ENCODE measurements around the gene SWT1.

Gene SWT1

DNA sequence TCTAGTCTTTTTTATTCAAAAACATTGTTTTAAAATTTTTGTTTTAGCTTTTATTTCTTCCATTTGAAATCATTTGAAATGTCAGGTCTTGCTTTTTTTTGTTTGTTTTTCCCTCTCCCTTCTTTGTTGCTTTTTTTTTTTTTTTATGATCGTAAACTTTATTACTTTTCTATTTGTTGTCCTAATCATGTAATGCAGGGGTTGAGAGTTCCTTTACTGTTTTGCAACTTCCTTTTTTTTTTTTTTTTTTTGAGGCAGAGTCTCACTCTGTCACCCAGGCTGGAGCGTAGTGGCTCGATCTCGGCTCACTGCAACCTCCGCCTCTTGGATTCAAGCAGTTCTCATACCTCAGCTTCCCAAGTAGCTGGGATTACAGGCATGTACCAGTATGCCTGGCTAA lies 135.3 kb downstream of the SWT1 start:
- no peak overlapping the region for H3K27ac ChIP-seq (ENCODE audit: low read depth, low read length)
- no peaks in the 10 kb centered on the region for H3K27me3 ChIP-seq (ENCODE audit: control insufficient read depth in 1 of 2, insufficient read depth in 2 of 2, low read length in 2 of 2)
- H3K4me1 ChIP-seq (ENCODE audit: insufficient read depth, low read length) = no peaks in the 10 kb centered on the region
- H3K9ac ChIP-seq (ENCODE audit: low read length) = no peak overlapping the region
- no peak overlapping the region for H3K4me3 ChIP-seq (ENCODE audit: low read depth in 1 of 2, low read length in 2 of 2)
- no peaks in the 10 kb centered on the region for H3K9me3 ChIP-seq (ENCODE audit: low read length)
- peaks cover 20% of the 10 kb centered on the region for H3K36me3 ChIP-seq (ENCODE audit: insufficient read depth, low read length)

DNA sequence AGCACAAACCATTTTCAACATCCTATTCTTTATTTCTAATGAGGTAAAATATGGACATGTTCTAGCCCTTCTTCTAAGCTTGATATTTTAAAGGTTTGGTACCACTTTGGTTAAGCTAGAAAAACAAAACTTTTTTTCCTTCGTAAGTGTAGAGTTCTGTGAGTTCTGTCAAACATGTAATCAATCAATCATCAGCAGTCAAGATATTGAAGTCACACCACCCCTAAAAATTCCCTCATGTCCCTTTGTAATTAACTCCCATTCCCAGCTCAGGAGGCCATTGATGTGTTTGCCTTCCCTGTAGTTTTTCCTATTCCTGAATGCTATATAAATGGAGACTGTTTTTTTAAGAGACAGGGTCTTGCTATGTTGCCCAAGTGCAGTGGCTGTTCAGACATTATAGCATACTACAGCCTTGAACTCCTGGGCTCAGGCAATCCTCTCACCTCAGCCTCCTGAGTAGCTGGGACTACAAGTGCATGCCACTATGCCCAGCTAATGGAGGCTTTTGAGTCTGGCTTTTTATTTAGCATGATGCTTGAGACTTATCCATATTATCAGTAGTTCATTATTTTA lies 137.1 kb downstream of the SWT1 start:
- Histone ChIP-seq H3K9ac (ENCODE audit: low read length) (no peak overlapping the region), H3K4me3 (ENCODE audit: low read depth in 1 of 2, low read length in 2 of 2) (no peak overlapping the region), H3K36me3 (ENCODE audit: insufficient read depth, low read length) (peaks cover 37% of the 10 kb centered on the region), H3K27me3 (ENCODE audit: control insufficient read depth in 1 of 2, insufficient read depth in 2 of 2, low read length in 2 of 2) (no peaks in the 10 kb centered on the region), H3K27ac (ENCODE audit: low read depth, low read length) (no peak overlapping the region), H3K9me3 (ENCODE audit: low read length) (no peaks in the 10 kb centered on the region), H3K4me1 (ENCODE audit: insufficient read depth, low read length) (no peaks in the 10 kb centered on the region)

DNA sequence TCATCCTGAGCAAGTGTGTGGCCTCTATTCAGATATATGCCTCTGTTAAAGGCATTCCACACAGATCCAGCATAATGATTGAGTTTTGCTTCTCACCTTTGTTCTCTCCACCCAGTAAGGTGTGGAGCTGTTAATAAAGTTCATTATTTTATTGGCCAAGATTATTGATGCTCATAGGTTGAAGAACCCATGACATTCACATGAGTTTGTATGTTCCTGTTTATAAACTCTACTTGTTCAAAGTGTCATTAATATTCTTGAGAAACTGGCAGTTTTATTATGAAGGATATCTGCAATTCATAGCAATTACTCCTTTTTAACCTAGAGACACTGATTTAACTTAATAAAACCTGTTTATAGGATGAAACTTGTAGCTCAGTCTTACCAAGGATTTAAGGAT lies 138.1 kb downstream of the SWT1 start:
- H3K36me3 ChIP-seq (ENCODE audit: insufficient read depth, low read length) = peaks cover 46% of the 10 kb centered on the region
- no peaks in the 10 kb centered on the region for H3K9me3 ChIP-seq (ENCODE audit: low read length)

DNA sequence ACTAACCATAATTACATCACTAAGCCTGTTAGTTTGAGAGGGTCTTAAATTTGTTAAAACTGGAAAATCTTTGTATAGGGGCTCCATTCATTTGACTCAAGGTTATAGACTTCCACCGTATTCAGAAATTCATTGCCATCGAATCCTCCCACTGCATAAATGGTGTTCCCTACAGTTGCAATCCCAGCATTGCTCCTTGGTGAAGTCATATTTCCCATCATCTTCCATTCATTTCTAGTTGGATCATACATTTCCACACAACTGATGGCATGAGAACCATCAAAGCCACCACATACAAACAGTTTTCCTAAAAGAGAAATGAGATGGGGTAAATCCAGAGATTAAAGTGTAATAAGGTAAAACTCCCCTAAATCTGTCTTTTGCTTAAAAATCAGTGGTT lies 141.0 kb downstream of the SWT1 start:
- Histone ChIP-seq H3K4me3 (ENCODE audit: low read depth in 1 of 2, low read length in 2 of 2) (no peak overlapping the region), H3K9ac (ENCODE audit: low read length) (no peak overlapping the region), H3K9me3 (ENCODE audit: low read length) (no peaks in the 10 kb centered on the region), H3K27me3 (ENCODE audit: control insufficient read depth in 1 of 2, insufficient read depth in 2 of 2, low read length in 2 of 2) (no peaks in the 10 kb centered on the region), H3K4me1 (ENCODE audit: insufficient read depth, low read length) (no peaks in the 10 kb centered on the region), H3K27ac (ENCODE audit: low read depth, low read length) (no peak overlapping the region), H3K36me3 (ENCODE audit: insufficient read depth, low read length) (peaks cover 65% of the 10 kb centered on the region)

More for the DNA sequence above, 138.1 kb downstream of the SWT1 start:
- no peak overlapping the region for H3K4me3 ChIP-seq (ENCODE audit: low read depth in 1 of 2, low read length in 2 of 2)
- H3K9ac ChIP-seq (ENCODE audit: low read length) = no peak overlapping the region
- H3K4me1 ChIP-seq (ENCODE audit: insufficient read depth, low read length) = no peaks in the 10 kb centered on the region
- no peak overlapping the region for H3K27ac ChIP-seq (ENCODE audit: low read depth, low read length)
- no peaks in the 10 kb centered on the region for H3K27me3 ChIP-seq (ENCODE audit: control insufficient read depth in 1 of 2, insufficient read depth in 2 of 2, low read length in 2 of 2)

DNA sequence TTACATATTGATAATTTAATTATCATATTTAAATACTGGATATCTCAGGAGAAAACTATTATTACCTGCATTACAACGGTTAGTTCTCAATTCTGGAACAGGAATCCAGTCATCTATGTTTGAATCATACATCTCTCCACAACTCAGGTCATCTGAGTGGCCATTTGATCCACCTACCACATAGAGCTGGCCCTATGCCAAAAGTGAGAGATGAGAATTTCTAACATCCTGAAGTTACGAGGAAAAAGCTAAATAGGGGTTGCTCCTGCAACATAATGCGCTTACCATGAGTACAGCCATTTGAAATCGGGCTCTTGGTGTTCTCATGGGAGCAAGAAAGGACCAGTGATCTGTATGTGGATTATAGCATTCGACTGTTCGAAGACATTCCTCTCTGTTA lies 143.2 kb downstream of the SWT1 start:
- Histone ChIP-seq H3K27ac (ENCODE audit: low read depth, low read length) (no peak overlapping the region), H3K4me1 (ENCODE audit: insufficient read depth, low read length) (no peaks in the 10 kb centered on the region), H3K9me3 (ENCODE audit: low read length) (no peaks in the 10 kb centered on the region), H3K27me3 (ENCODE audit: control insufficient read depth in 1 of 2, insufficient read depth in 2 of 2, low read length in 2 of 2) (no peaks in the 10 kb centered on the region), H3K36me3 (ENCODE audit: insufficient read depth, low read length) (peaks cover 77% of the 10 kb centered on the region), H3K4me3 (ENCODE audit: low read depth in 1 of 2, low read length in 2 of 2) (no peak overlapping the region), H3K9ac (ENCODE audit: low read length) (no peak overlapping the region)

DNA sequence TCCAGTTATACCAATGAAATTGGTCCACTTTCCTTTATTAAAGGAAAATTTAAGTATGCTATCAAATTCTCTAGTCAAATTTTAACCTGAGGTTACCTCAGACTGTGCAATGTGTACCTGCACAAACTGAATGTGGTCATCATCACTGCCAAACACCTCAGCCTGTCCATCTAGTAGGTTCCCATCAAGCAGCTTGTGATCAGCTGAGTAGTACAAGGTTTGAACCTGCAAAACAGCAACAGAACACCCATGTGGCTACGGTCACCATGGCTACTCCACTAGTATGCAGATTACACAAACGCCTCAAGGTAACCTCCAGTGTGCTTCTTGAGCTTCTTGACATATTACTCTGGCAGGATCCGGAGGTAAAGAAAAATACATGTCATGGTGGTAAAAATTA lies 148.5 kb downstream of the SWT1 start:
- H3K4me1 ChIP-seq (ENCODE audit: insufficient read depth, low read length) = no peaks in the 10 kb centered on the region
- H3K27ac ChIP-seq (ENCODE audit: low read depth, low read length) = no peak overlapping the region
- no peaks in the 10 kb centered on the region for H3K27me3 ChIP-seq (ENCODE audit: control insufficient read depth in 1 of 2, insufficient read depth in 2 of 2, low read length in 2 of 2)
- H3K36me3 ChIP-seq (ENCODE audit: insufficient read depth, low read length) = peaks cover 67% of the 10 kb centered on the region
- no peak overlapping the region for H3K9ac ChIP-seq (ENCODE audit: low read length)
- no peak overlapping the region for H3K4me3 ChIP-seq (ENCODE audit: low read depth in 1 of 2, low read length in 2 of 2)
- H3K9me3 ChIP-seq (ENCODE audit: low read length) = no peaks in the 10 kb centered on the region

DNA sequence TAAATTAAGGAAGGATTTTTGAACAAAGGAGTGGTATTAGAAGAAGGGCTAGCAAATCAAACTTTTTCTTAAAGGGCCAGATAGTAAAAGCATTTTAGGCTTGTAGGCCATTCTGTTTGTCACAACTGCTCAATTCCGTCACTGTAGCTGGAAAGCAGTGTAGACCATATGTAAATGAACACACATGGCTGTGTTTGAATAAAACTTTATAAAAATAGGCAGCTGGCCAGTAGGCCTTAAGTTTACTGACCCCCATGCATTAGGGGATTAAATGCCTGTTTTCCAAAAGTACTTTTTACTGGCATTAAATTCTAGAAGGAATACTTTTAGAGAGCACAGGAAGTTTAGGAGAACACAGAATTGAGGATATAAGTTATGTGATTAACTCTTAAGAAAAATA lies 151.2 kb downstream of the SWT1 start:
- Histone ChIP-seq H3K36me3 (ENCODE audit: insufficient read depth, low read length) (peaks cover 51% of the 10 kb centered on the region), H3K4me3 (ENCODE audit: low read depth in 1 of 2, low read length in 2 of 2) (no peak overlapping the region), H3K9me3 (ENCODE audit: low read length) (no peaks in the 10 kb centered on the region), H3K27ac (ENCODE audit: low read depth, low read length) (no peak overlapping the region), H3K9ac (ENCODE audit: low read length) (no peak overlapping the region), H3K4me1 (ENCODE audit: insufficient read depth, low read length) (peaks cover 13% of the 10 kb centered on the region), H3K27me3 (ENCODE audit: control insufficient read depth in 1 of 2, insufficient read depth in 2 of 2, low read length in 2 of 2) (no peaks in the 10 kb centered on the region)

DNA sequence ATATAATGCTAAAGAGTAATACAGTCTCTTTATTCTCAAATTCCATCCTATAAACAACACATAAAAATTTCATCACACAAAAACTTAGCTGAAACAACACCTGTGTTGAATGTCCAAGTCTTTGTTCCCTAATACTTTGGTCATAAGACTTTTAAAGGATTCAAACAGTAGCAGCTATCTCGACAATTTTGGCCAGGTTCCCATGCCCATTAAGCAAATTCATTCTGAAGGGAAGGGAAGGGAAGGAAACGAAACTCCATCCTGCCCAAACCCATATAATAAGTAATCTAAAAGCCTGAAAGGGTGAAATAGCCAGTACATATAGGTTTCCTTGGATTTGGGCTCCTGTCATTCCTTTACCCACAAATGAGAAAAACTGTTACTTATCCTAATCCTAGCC lies 152.6 kb downstream of the SWT1 start:
- H3K4me3 ChIP-seq (ENCODE audit: low read depth in 1 of 2, low read length in 2 of 2) = no peak overlapping the region
- H3K36me3 ChIP-seq (ENCODE audit: insufficient read depth, low read length) = peaks cover 41% of the 10 kb centered on the region
- peaks cover 25% of the 10 kb centered on the region for H3K4me1 ChIP-seq (ENCODE audit: insufficient read depth, low read length)

DNA sequence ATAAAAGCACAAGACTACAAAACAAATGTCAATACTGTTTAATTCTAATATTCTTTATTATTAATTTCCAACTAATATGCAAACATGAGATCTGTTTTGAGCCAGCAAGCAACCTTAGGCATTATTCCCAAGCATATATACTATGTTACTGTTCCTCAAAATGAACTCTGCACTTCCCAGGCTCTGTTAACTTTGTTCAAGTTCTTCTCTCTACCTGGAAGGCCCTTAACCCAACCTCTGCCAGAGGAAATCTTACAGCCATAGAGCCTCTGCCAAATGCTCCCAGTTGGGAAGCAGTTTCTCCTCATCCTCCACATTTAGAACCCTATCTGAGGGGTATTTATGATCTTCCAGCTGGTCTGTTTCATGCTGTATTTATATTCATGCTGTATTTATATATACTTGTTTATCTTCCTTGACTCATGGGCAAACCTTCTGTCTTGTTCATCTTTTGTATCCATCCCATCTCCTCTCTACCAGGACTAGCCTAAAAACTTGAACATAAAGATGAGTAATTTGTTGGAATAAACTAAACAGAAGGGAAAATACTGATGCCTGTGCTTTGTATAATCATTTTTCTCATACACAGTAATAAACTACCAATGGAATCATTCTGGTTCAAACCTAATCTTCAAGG lies 154.7 kb downstream of the SWT1 start:
- Histone ChIP-seq H3K27ac (ENCODE audit: low read depth, low read length) (no peak overlapping the region), H3K9ac (ENCODE audit: low read length) (no peak overlapping the region), H3K9me3 (ENCODE audit: low read length) (no peaks in the 10 kb centered on the region), H3K36me3 (ENCODE audit: insufficient read depth, low read length) (peaks cover 21% of the 10 kb centered on the region), H3K4me3 (ENCODE audit: low read depth in 1 of 2, low read length in 2 of 2) (no peak overlapping the region), H3K27me3 (ENCODE audit: control insufficient read depth in 1 of 2, insufficient read depth in 2 of 2, low read length in 2 of 2) (no peaks in the 10 kb centered on the region), H3K4me1 (ENCODE audit: insufficient read depth, low read length) (peaks cover 38% of the 10 kb centered on the region)

More for the DNA sequence above, 152.6 kb downstream of the SWT1 start:
- Histone ChIP-seq H3K9ac (ENCODE audit: low read length) (no peak overlapping the region), H3K27me3 (ENCODE audit: control insufficient read depth in 1 of 2, insufficient read depth in 2 of 2, low read length in 2 of 2) (no peaks in the 10 kb centered on the region), H3K27ac (ENCODE audit: low read depth, low read length) (no peak overlapping the region), H3K9me3 (ENCODE audit: low read length) (no peaks in the 10 kb centered on the region)

DNA sequence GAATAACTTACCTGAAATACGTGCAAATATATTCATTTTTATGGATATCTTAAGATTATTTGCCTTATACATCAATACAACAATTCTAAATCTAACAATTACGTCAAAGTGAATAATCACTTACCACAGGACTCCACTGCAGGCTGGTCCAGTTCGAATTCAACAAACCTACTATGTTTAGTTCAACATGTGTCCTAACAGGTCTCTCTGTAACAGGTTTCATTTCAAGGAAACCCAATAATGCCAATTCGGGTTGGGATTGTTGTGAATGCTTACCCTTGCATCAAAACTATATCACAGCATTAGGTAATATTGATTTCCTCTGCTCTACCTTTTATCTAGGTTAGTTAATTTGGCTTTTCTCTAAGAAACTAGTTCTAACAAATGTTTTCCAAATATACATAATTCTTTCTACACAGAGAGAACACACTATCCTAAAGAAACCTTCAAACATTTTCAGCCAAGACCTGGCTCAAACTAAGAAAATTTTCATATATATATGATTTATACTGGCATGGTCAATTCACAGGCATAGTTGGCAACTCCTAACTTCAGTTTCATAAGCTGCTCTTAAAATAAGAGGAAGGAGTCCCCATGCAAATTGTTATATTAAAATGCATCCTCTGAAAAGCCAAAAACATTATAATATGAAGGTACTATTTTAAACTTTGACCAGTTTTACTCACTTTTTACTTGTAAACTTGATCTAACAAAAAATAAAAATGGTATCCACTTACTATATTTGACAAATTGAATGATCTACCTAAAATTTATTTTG lies 155.6 kb downstream of the SWT1 start:
- Histone ChIP-seq H3K4me1 (ENCODE audit: insufficient read depth, low read length) (peaks cover 39% of the 10 kb centered on the region), H3K27ac (ENCODE audit: low read depth, low read length) (no peak overlapping the region), H3K36me3 (ENCODE audit: insufficient read depth, low read length) (peaks cover 12% of the 10 kb centered on the region), H3K9me3 (ENCODE audit: low read length) (no peaks in the 10 kb centered on the region), H3K9ac (ENCODE audit: low read length) (no peak overlapping the region), H3K4me3 (ENCODE audit: low read depth in 1 of 2, low read length in 2 of 2) (no peak overlapping the region), H3K27me3 (ENCODE audit: control insufficient read depth in 1 of 2, insufficient read depth in 2 of 2, low read length in 2 of 2) (no peaks in the 10 kb centered on the region)

DNA sequence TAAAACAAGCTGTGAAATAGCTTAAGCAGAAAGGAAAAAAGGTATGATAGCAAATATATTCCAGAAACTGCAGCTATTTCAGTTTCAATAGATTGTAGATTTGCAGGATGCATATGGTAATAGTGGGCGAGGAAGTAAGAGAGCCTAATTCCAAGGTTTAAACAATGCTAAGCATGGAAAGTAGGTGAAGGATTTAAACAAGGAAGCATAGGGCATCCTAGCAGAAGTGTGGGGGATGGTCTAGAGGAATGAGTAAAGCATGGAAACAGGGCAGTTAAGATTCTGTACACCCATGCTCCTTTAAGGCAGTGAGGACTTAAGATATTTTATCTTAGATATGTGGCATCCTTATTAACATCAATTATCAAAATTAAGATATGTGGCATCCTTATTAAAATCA lies 157.4 kb downstream of the SWT1 start:
- Histone ChIP-seq H3K27me3 (ENCODE audit: control insufficient read depth in 1 of 2, insufficient read depth in 2 of 2, low read length in 2 of 2) (no peaks in the 10 kb centered on the region), H3K27ac (ENCODE audit: low read depth, low read length) (no peak overlapping the region), H3K36me3 (ENCODE audit: insufficient read depth, low read length) (no peaks in the 10 kb centered on the region), H3K9ac (ENCODE audit: low read length) (no peak overlapping the region), H3K9me3 (ENCODE audit: low read length) (no peaks in the 10 kb centered on the region), H3K4me1 (ENCODE audit: insufficient read depth, low read length) (peaks cover 44% of the 10 kb centered on the region), H3K4me3 (ENCODE audit: low read depth in 1 of 2, low read length in 2 of 2) (no peak overlapping the region)
